ENCODE results near the gene C5AR1. TPM values are rescaled to one million over a fixed set of nuclear protein-coding genes. Genes with fewer than 3 reads are reported as not detected.
"Not testable (repeated sequence)": the region's sequence is repeated elsewhere in the genome, so short reads cannot be mapped to it uniquely, and the experiment has no call there.

C5AR1 gene
- total RNA-seq, 1 donor from 2014 or later: 1.0 TPM

GRCh38 chr19:47341734-47342133 is 32.1 kb downstream of the C5AR1 start:
- DNase-seq (ENCODE audit: extremely low spot score, unreplicated experiment): no peak

GRCh38 chr19:47343194-47343802 is 33.6 kb downstream of the C5AR1 start:
- Mint-ChIP-seq H3K4me3 (no peak overlapping the region), H3K27ac (no peak overlapping the region), H3K27me3 (no peaks in the 10 kb centered on the region), H3K36me3 (no peaks in the 10 kb centered on the region), H3K4me1 (ENCODE audit: unreplicated experiment) (no peaks in the 10 kb centered on the region), H3K9me3 (no peaks in the 10 kb centered on the region)
- TF ChIP-seq CTCF (conservative IDR thresholded peaks at IDR 0.05): no peak
- no peak for DNase-seq (ENCODE audit: extremely low spot score, unreplicated experiment)

More at GRCh38 chr19:47341734-47342133, 32.1 kb downstream of the C5AR1 start:
- no peaks in the 10 kb centered on the region for H3K27me3 Mint-ChIP-seq
- no peak for TF ChIP-seq CTCF (conservative IDR thresholded peaks at IDR 0.05)
- no peaks in the 10 kb centered on the region for H3K4me1 Mint-ChIP-seq (ENCODE audit: unreplicated experiment)
- H3K36me3 Mint-ChIP-seq: no peaks in the 10 kb centered on the region
- no peaks in the 10 kb centered on the region for H3K9me3 Mint-ChIP-seq
- no peak overlapping the region for H3K27ac Mint-ChIP-seq
- H3K4me3 Mint-ChIP-seq: no peak overlapping the region

GRCh38 chr19:47344425-47344824 is 34.8 kb downstream of the C5AR1 start:
- Mint-ChIP-seq H3K36me3 (peaks cover 5% of the 10 kb centered on the region), H3K27me3 (no peaks in the 10 kb centered on the region), H3K4me1 (ENCODE audit: unreplicated experiment) (peaks cover 6% of the 10 kb centered on the region), H3K9me3 (no peaks in the 10 kb centered on the region), H3K4me3 (no peak overlapping the region), H3K27ac (no peak overlapping the region)
- DNase-seq (ENCODE audit: extremely low spot score, unreplicated experiment): no peak
- no peak for TF ChIP-seq CTCF (conservative IDR thresholded peaks at IDR 0.05)

GRCh38 chr19:47346024-47346423 is 36.4 kb downstream of the C5AR1 start:
- not testable (repeated sequence) for DNase-seq (ENCODE audit: extremely low spot score, unreplicated experiment); H3K36me3 Mint-ChIP-seq; H3K27ac Mint-ChIP-seq; H3K9me3 Mint-ChIP-seq; H3K27me3 Mint-ChIP-seq; H3K4me3 Mint-ChIP-seq
- peaks cover 17% of the 10 kb centered on the region for H3K4me1 Mint-ChIP-seq (ENCODE audit: unreplicated experiment)

GRCh38 chr19:47348819-47349795 is 39.4 kb downstream of the C5AR1 start, which contains the start of gene DHX34:
Gene DHX34 (plus strand): TSS chr19:47349315. CDS start chr19:47353031, 3,716 bp downstream.
- Mint-ChIP-seq H3K36me3 (peaks cover 15% of the 10 kb centered on the region), H3K4me1 (ENCODE audit: unreplicated experiment) (peaks cover 17% of the 10 kb centered on the region), H3K4me3 (peak within 1 kb of the TSS; percentile 99), H3K27ac (peak within 1 kb of the TSS; percentile 90), H3K27me3 (no peaks in the 10 kb centered on the region), H3K9me3 (no peaks in the 10 kb centered on the region)
- TF ChIP-seq CTCF (conservative IDR thresholded peaks at IDR 0.05): peak; percentile 100
- peak; percentile 99 for DNase-seq (ENCODE audit: extremely low spot score, unreplicated experiment)

GRCh38 chr19:47350630-47351029 is 41.0 kb downstream of the C5AR1 start:
- H3K36me3 Mint-ChIP-seq: peaks cover 20% of the 10 kb centered on the region

More at GRCh38 chr19:47350630-47351029, 41.0 kb downstream of the C5AR1 start:
- Mint-ChIP-seq H3K27me3 (no peaks in the 10 kb centered on the region), H3K9me3 (no peaks in the 10 kb centered on the region), H3K4me1 (ENCODE audit: unreplicated experiment) (peaks cover 17% of the 10 kb centered on the region), H3K27ac (no peak overlapping the region), H3K4me3 (peak overlapping the region; percentile 85)
- DNase-seq (ENCODE audit: extremely low spot score, unreplicated experiment): no peak
- no peak for TF ChIP-seq CTCF (conservative IDR thresholded peaks at IDR 0.05)
